ENCODE data around the gene FBXW4. TPM values are rescaled to one million over a fixed set of nuclear protein-coding genes. Genes with fewer than 3 reads are reported as not detected.

Gene FBXW4
- total and polyA plus RNA-seq, 9 donors = 38.6 to 86.4 (median 64.4) TPM

DNA sequence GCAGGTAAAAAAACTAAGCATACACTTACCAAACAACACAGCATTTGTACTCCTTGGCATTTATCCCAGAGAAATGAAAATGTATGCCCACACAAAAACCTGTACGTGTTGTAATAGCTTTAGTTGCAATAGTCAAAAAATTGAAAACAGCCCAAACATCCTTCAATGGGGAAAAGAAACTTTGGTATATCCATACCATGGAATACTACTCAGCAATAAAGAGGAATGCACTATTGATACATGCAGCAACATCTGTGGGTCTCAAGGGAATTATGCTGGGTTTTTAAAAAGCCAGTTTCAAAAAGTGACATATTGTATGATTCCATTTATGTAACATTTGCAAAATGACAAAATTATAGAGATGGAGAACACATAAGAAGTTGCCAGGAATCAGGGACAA is 71.4 kb downstream of the FBXW4 start:
- Histone ChIP-seq H3K27me3 (no peaks in the 10 kb centered on the region), H3K27ac (no peak overlapping the region), H3K9me3 (no peaks in the 10 kb centered on the region), H3K36me3 (no peaks in the 10 kb centered on the region), H3K4me1 (ENCODE audit: insufficient read depth) (no peaks in the 10 kb centered on the region), H3K4me3 (no peak overlapping the region)
- no peak for DNase-seq
- intact Hi-C loops (cut with DNase I) = no loop called here
- WGBS, 3 donors = 74 to 86% (median 79%) methylated on average over 1 of the region's 1 CpG
- TF ChIP-seq, protein P1, sequence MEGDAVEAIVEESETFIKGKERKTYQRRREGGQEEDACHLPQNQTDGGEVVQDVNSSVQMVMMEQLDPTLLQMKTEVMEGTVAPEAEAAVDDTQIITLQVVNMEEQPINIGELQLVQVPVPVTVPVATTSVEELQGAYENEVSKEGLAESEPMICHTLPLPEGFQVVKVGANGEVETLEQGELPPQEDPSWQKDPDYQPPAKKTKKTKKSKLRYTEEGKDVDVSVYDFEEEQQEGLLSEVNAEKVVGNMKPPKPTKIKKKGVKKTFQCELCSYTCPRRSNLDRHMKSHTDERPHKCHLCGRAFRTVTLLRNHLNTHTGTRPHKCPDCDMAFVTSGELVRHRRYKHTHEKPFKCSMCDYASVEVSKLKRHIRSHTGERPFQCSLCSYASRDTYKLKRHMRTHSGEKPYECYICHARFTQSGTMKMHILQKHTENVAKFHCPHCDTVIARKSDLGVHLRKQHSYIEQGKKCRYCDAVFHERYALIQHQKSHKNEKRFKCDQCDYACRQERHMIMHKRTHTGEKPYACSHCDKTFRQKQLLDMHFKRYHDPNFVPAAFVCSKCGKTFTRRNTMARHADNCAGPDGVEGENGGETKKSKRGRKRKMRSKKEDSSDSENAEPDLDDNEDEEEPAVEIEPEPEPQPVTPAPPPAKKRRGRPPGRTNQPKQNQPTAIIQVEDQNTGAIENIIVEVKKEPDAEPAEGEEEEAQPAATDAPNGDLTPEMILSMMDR (IDR thresholded peaks at IDR 0.05) = no peak
- no peak for TF ChIP-seq POLR2A (IDR thresholded peaks at IDR 0.05)
- TF ChIP-seq EP300 (IDR thresholded peaks at IDR 0.05) = no peak

DNA sequence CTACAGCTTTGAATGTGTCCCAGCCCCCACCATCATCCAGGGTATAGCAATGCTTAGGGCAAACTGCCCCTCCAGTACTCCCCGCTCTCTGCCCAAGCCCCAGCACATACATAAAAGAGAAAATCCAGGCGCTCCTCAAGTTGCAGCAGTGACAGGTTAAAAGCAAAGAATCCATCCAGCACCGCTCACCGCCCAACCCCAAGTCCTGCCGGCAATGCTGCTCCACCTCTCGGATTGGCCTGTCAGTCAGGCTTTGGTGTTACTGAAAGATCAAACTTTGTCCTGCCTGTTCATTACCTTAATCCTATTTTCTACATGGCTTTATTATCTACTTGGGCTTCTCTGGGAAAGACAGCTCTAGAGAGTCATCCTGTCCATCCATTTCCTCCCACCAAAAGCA is 75.0 kb downstream of the FBXW4 start:
- Histone ChIP-seq H3K4me1 (ENCODE audit: insufficient read depth) (no peaks in the 10 kb centered on the region), H3K27ac (no peak overlapping the region), H3K9me3 (no peaks in the 10 kb centered on the region), H3K27me3 (no peaks in the 10 kb centered on the region), H3K36me3 (no peaks in the 10 kb centered on the region), H3K4me3 (no peak overlapping the region)
- WGBS, 3 donors = 96 to 99% (median 97%) methylated on average over 6 of the region's 6 CpGs
- peak in 1 of 5 donors; percentile 3 for DNase-seq
- TF ChIP-seq EP300 (IDR thresholded peaks at IDR 0.05) = no peak
- TF ChIP-seq, protein P1 (IDR thresholded peaks at IDR 0.05) = no peak
- TF ChIP-seq POLR2A (IDR thresholded peaks at IDR 0.05) = no peak
- intact Hi-C loops (cut with DNase I) = no loop called here

DNA sequence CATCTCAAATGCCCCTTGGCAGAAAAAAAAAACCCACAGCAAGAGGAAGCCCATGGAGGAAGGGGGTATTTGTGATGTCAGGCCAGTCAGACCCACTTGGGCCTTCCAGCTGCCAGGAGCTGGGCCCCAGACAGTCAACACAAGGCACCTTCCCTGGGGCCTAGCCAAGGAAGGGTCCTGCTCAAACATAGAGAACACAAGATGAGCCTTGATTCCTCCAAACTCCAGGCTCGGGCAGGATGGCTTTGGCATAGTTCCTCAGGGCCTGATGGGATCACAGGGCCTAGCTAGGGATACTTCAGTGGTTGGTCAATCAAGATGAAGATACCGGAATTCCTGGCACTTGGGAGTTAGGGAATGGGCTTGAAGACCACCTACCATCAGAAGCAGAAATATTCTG is 76.1 kb downstream of the FBXW4 start:
- Histone ChIP-seq H3K27me3 (no peaks in the 10 kb centered on the region), H3K4me3 (no peak overlapping the region), H3K4me1 (ENCODE audit: insufficient read depth) (no peaks in the 10 kb centered on the region), H3K27ac (no peak overlapping the region), H3K9me3 (no peaks in the 10 kb centered on the region), H3K36me3 (no peaks in the 10 kb centered on the region)
- DNase-seq = peak in 1 of 5 donors; percentile 8
- 85 to 92% (median 88%) methylated on average over 2 of the region's 2 CpGs for WGBS, 3 donors
- TF ChIP-seq EP300 (IDR thresholded peaks at IDR 0.05) (no peak), POLR2A (IDR thresholded peaks at IDR 0.05) (no peak)
- TF ChIP-seq, protein P1 (IDR thresholded peaks at IDR 0.05) = no peak
- intact Hi-C loops (cut with DNase I) = no loop called here

DNA sequence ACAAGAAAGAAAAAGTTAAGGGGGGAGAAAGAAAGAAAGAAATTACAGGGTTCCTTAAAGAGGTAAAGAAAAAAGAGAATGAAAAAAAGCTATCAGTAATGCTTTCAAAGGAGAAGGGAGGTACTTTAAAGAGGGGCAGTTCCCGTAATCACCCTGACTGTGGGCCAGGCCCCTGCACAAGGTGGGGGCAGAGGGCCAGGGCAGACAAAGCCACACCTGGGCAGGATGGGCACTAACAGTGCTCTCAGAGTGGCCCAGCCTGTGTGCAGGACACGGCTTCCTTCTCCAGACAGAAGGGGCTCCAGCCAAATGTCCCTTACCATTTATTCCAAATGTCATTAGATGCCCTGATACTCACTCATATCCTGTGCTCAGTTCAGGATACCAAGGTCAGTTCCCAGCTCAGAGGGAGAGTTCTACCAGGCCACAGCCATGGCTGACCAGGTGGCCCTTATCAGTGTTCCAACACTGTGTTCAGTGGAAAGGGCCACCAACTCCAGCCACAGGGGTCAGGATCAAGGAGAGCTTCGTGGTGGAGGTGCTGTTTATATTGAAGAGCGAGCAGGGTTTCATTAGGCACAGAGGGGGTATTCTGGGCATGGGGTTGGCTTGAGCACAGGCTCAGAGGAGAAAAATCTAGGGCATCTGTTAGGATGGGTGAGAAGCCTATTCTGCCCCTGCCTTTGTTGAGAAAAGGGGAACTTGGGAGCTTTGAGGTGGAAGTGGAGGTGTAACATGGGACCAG is 77.0 kb downstream of the FBXW4 start:
- no peaks in the 10 kb centered on the region for H3K9me3 ChIP-seq
- no peak overlapping the region for H3K4me3 ChIP-seq
- H3K36me3 ChIP-seq = no peaks in the 10 kb centered on the region
- H3K27ac ChIP-seq = no peak overlapping the region
- intact Hi-C loops (cut with DNase I) = no loop called here
- no peaks in the 10 kb centered on the region for H3K4me1 ChIP-seq (ENCODE audit: insufficient read depth)
- TF ChIP-seq POLR2A (IDR thresholded peaks at IDR 0.05) = no peak
- no peak for TF ChIP-seq EP300 (IDR thresholded peaks at IDR 0.05)
- TF ChIP-seq, protein P1 (IDR thresholded peaks at IDR 0.05) = no peak
- DNase-seq = no peak
- WGBS, 3 donors = 70 to 78% (median 78%) methylated on average over 4 of the region's 4 CpGs
- H3K27me3 ChIP-seq = no peaks in the 10 kb centered on the region
